HCT116 (cell line): ENCODE data around the gene PPP1R16B. TPM values are rescaled to one million over a fixed set of nuclear protein-coding genes. Genes with fewer than 3 reads are reported as not detected.

Experiments used
- ATAC-seq: fragments of 200-7000 bp; cut with Tn5 transposase; 2 replicates; pipeline ENCODE4 v1.9.1; 2020; ENCODE audit warnings: mild to moderate bottlenecking, moderate library complexity
- BruUV-seq: library from RNA; stranded (reverse); fragments of 400-500 nt; replicated peaks from 2 replicates; lab custom pipeline; 2021; lab: Mats Ljungman, UMichigan
- CTCF ChIA-PET: fragments of 300-600 bp; sonication (Branson Sonifier 250); formaldehyde crosslinking; loops from one replicate; lab custom pipeline; 2021; ENCODE audit warnings: antibody characterized with exemption; lab: Charles Lee
- POLR2A ChIA-PET: fragments of 300-600, 350-600 bp; sonication (Branson Sonifier 250); formaldehyde crosslinking; loops from one replicate; lab custom pipeline; 2021; ENCODE audit warnings: antibody characterized with exemption; lab: Charles Lee
- RAD21 ChIA-PET, 2 experiments: fragments of 300-600 bp; sonication (Branson Sonifier 250); formaldehyde crosslinking; loops; one replicate each; lab custom pipeline; 2023; ENCODE audit warnings: low total read pairs in 2 of 2; ENCODE audit not compliant: uncharacterized antibody in 2 of 2, unreplicated experiment in 2 of 2, low non-redundant PET in 1 of 2; lab: Charles Lee
- DNase-seq: peaks from one replicate; pipeline ENCODE4 v3.0.0-alpha.2; 2010; ENCODE audit warnings: low read depth, low spot score
- H2AFZ ChIP-seq: fragments of 200-600 bp; shearing (Covaris generic), sonication (generic); 2 replicates; pipeline ENCODE4 v1.6.1; 2017; ENCODE audit warnings: low read depth, mixed run types, mixed read lengths, antibody characterized with exemption, low read length; ENCODE audit not compliant: poor library complexity, severe bottlenecking
- H3K27ac ChIP-seq: 2 replicates; pipeline ENCODE4 v1.5.1; 2012; ENCODE audit warnings: low read depth, low read length
- H3K27me3 ChIP-seq: fragments of 200-600 bp; sonication (generic); 2 replicates; pipeline ENCODE4 v1.6.1; 2016; ENCODE audit warnings: mixed run types, low read length, mixed read lengths; ENCODE audit not compliant: insufficient read depth
- H3K36me3 ChIP-seq, 2 experiments: fragments of 200-500 bp in 1 of 2; fragments of 200-600 bp in 1 of 2; sonication (Bioruptor generic) in 1 of 2; sonication (generic) in 1 of 2; 2 replicates each; pipeline versions ENCODE4 v1.5.1 to v1.6.1; 2014 to 2016; ENCODE audit warnings: low read length in 2 of 2, inconsistent platforms in 1 of 2, mixed read lengths in 1 of 2, mixed run types in 1 of 2; ENCODE audit not compliant: insufficient read depth in 2 of 2, control insufficient read depth in 1 of 2
- H3K4me1 ChIP-seq, 2 experiments: fragments of 200-600 bp in 1 of 2; sonication (generic) in 1 of 2; 2 replicates each; pipeline versions ENCODE4 v1.5.1 to v1.6.1; 2012 to 2017; ENCODE audit warnings: low read length in 2 of 2, inconsistent platforms in 1 of 2, mild to moderate bottlenecking in 1 of 2, mixed read lengths in 1 of 2, mixed run types in 1 of 2, moderate library complexity in 1 of 2; ENCODE audit not compliant: insufficient read depth in 2 of 2, control insufficient read depth in 1 of 2
- H3K4me2 ChIP-seq: fragments of 200-600 bp; sonication (generic); 2 replicates; pipeline ENCODE4 v1.6.1; 2017; ENCODE audit warnings: mixed run types, low read length, mixed read lengths
- H3K4me3 ChIP-seq, 2 experiments: fragments of 200-600 bp in 1 of 2; sonication (generic) in 1 of 2; replicated peaks in 1 of 2; 2 replicates each; pipeline ENCODE4 v1.5.1; 2011 to 2016; ENCODE audit warnings: low read length in 2 of 2, control low read depth in 1 of 2, low read depth in 1 of 2, mild to moderate bottlenecking in 1 of 2, mixed read lengths in 1 of 2, mixed run types in 1 of 2
- H3K79me2 ChIP-seq: fragments of 200-600 bp; sonication (generic); 2 replicates; pipeline ENCODE4 v1.6.1; 2017; ENCODE audit warnings: mild to moderate bottlenecking, mixed run types, low read length, moderate library complexity, mixed read lengths; ENCODE audit not compliant: insufficient read depth
- H3K9ac ChIP-seq: fragments of 200-600 bp; sonication (generic); 2 replicates; pipeline ENCODE4 v1.6.1; 2016; ENCODE audit warnings: low read length, mixed read lengths
- H3K9me2 ChIP-seq: fragments of 200-600 bp; sonication (generic), shearing (Covaris generic); 2 replicates; pipeline ENCODE4 v1.6.1; 2017; ENCODE audit warnings: mixed run types, mild to moderate bottlenecking, moderate library complexity; ENCODE audit not compliant: insufficient read depth
- H3K9me3 ChIP-seq, 2 experiments: fragments of 200-500 bp in 1 of 2; fragments of 200-600 bp in 1 of 2; sonication (Bioruptor generic) in 1 of 2; sonication (generic) in 1 of 2; 2 replicates each; pipeline ENCODE4 v1.6.1; 2014 to 2017; ENCODE audit warnings: low read length in 2 of 2, mixed read lengths in 2 of 2, inconsistent platforms in 1 of 2, low read depth in 1 of 2, mild to moderate bottlenecking in 1 of 2, mixed run types in 1 of 2, moderate library complexity in 1 of 2; ENCODE audit not compliant: control insufficient read depth in 1 of 2, insufficient read depth in 1 of 2
- H4K20me1 ChIP-seq: fragments of 200-600 bp; sonication (generic), shearing (Covaris generic); 2 replicates; pipeline ENCODE4 v1.6.1; 2017; ENCODE audit warnings: mixed run types, mild to moderate bottlenecking, moderate library complexity; ENCODE audit not compliant: insufficient read depth
- ATF3 ChIP-seq: IDR thresholded peaks from 2 replicates; pipeline ENCODE4 v1.6.1; 2012
- CEBPB ChIP-seq: IDR thresholded peaks from 2 replicates; pipeline ENCODE4 v1.6.1; 2012; ENCODE audit warnings: low read depth
- CTCF ChIP-seq, 3 experiments: fragments of 200-600 bp in 1 of 3; sonication (generic) in 1 of 3; IDR thresholded peaks in 2 of 3; conservative IDR thresholded peaks in 1 of 3; 2 replicates each; pipeline ENCODE4 v1.5.1; 2012 to 2017; ENCODE audit warnings: low read depth in 2 of 3, low read length in 2 of 3, antibody characterized with exemption in 1 of 3, borderline replicate concordance in 1 of 3, control low read depth in 1 of 3, mild to moderate bottlenecking in 1 of 3, mixed read lengths in 1 of 3, mixed run types in 1 of 3, moderate library complexity in 1 of 3; ENCODE audit not compliant: insufficient read depth in 1 of 3
- EGR1 ChIP-seq: IDR thresholded peaks from 2 replicates; pipeline ENCODE4 v1.6.1; 2012; ENCODE audit warnings: low read depth
- JUND ChIP-seq: IDR thresholded peaks from 2 replicates; pipeline ENCODE4 v1.6.1; 2012
- RAD21 ChIP-seq: IDR thresholded peaks from 2 replicates; pipeline ENCODE4 v1.6.1; 2012; ENCODE audit warnings: low read depth, mild to moderate bottlenecking
- SIN3A ChIP-seq: IDR thresholded peaks from 2 replicates; pipeline ENCODE4 v1.6.1; 2012; ENCODE audit warnings: low read depth
- SP1 ChIP-seq: IDR thresholded peaks from 2 replicates; pipeline ENCODE4 v1.6.1; 2012; ENCODE audit warnings: low read depth
- SRF ChIP-seq: IDR thresholded peaks from 2 replicates; pipeline ENCODE4 v1.6.1; 2012; ENCODE audit warnings: low read depth
- TCF7L2 ChIP-seq: IDR thresholded peaks from 2 replicates; pipeline ENCODE4 v1.7.0; 2011; ENCODE audit warnings: borderline replicate concordance, inconsistent platforms; ENCODE audit not compliant: insufficient read depth, insufficient read length; ENCODE audit errors: extremely low read depth
- ZFX ChIP-seq: fragments of 450-650 bp; IDR thresholded peaks from 2 replicates; pipeline ENCODE4 v1.6.1; 2017
- intact Hi-C: fragments of 100-400 bp; cut with micrococcal nuclease; formaldehyde crosslinking; loops from 2 replicates; pipeline ENCODE4 v1.10.0; 2022
- total RNA-seq: library from RNA; stranded (reverse); gene quantifications from one replicate; pipeline ENCODE4 v1.2.1, GENCODE V29; 2021; ENCODE audit not compliant: unreplicated experiment

PPP1R16B gene
- total RNA-seq, 1 experiment from 2014 or later, result 0.52 TPM

- no TSS peak for BruUV-seq
- intact Hi-C loops, result no loop called here
- Histone ChIP-seq H3K4me1 (no peaks in the 10 kb centered on the region), H3K9ac (no peak overlapping the region), H4K20me1 (no peaks in the 10 kb centered on the region), H3K79me2 (peaks cover 69% of the 10 kb centered on the region), H3K9me3 (no peaks in the 10 kb centered on the region), H3K4me3 (no peak overlapping the region), H3K4me2 (no peak overlapping the region), H3K36me3 (peaks cover 55 to 56% of the 10 kb centered on the region in 2 experiments), H3K27me3 (no peaks in the 10 kb centered on the region), H3K27ac (no peak overlapping the region), H2AFZ (no peak overlapping the region), H3K9me2 (no peaks in the 10 kb centered on the region)
- no peak for DNase-seq
- ChIA-PET CTCF (no interaction called here), POLR2A (no interaction called here), RAD21 (no interaction called here)
- no peak for ATAC-seq
- TF ChIP-seq RAD21 (no peak), ATF3 (no peak), EGR1 (no peak), JUND (no peak), SRF (no peak), CEBPB (no peak), SP1 (no peak), SIN3A (no peak), TCF7L2 (no peak), ZFX (no peak), CTCF (IDR thresholded peaks at IDR 0.05 in 2 of 3, conservative IDR thresholded peaks at IDR 0.05 in 1 of 3; ENCODE audit: borderline replicate concordance in 1 of 3, insufficient read depth in 1 of 3, low read depth in 2 of 3, low read length in 2 of 3) (no peak)
Measured at GRCh38 chr20:38947931-38948362, 142.4 kb downstream of the PPP1R16B start.
